Measurements from ENCODE around the gene CCDC177.

Gene CCDC177

DNA sequence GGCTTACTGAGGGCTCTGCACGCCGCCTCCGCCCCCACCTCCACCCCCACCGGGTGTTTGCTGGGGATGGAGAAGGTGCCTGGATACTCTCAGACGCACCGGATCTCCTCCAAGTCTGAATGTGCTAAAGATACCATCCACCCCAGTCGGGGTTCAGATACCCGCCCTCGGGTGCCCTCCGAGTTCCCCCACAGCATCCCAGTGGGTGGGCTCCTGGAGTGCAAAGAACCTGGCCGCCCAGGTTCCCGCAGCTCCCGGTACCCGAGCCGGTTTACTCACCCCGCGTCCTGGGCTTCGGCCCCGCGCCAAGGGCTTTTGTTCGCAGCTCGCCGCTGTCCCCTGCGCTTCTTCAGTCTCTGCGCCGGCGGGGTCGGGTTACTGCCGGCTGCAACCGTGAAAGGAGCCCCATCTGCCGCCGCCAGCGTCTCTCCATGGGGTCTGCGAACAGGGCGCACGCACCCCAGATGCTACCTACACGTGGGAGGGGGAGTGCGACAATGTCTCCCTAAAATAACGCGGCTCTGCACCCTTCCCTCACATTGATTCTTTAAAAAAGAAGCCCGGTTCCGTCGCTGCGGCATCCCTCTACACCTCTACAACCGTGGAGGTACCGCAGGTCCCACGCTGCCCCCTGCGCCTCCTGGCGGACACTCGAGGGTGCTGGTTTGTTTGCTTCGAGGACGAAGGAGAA, at the start of gene CCDC177:
CCDC177 (minus strand) TSS at position 609 of the 691 bp plus-strand sequence. CDS start 1,249 bp downstream, outside the sequence.
- DNase-seq (ENCODE audit: low read depth in 1 of 2, low spot score in 1 of 2), result peak; percentile 62 to 64

- DNase-seq (ENCODE audit: low read depth in 1 of 2, low spot score in 1 of 2), result no peak
Observed at GRCh38 chr14:69624136-69624535, 49.5 kb upstream of the CCDC177 start.

DNA sequence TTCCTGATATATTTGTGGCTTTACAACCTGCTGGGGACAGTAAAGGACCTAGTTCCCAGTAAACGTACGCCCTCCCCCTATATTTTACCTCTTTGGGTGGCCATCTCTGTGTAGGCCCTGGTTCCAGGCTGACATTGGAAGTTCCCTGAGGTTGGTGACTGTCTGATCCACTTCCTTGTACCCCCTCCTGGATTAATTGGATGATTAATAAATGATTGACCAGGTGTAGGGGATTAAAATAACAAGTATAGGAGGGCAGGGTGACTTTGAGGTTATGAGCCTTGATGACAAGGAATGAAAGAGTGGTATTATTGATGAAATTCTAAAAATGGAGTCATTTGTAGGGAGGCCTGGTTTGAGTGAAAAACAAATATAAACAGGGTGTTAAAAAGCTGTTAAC, 46.3 kb upstream of the CCDC177 start:
- no peak for DNase-seq (ENCODE audit: low read depth in 1 of 2, low spot score in 1 of 2)

- no peak for DNase-seq (ENCODE audit: low read depth in 1 of 2, low spot score in 1 of 2)
Observed at GRCh38 chr14:69620211-69620611, 45.5 kb upstream of the CCDC177 start.

- DNase-seq (ENCODE audit: low read depth in 1 of 2, low spot score in 1 of 2), result no peak
Observed at GRCh38 chr14:69619012-69619411, 44.3 kb upstream of the CCDC177 start.

- DNase-seq (ENCODE audit: low read depth in 1 of 2, low spot score in 1 of 2), result no peak
Observed at GRCh38 chr14:69617796-69618195, 43.1 kb upstream of the CCDC177 start.

DNA sequence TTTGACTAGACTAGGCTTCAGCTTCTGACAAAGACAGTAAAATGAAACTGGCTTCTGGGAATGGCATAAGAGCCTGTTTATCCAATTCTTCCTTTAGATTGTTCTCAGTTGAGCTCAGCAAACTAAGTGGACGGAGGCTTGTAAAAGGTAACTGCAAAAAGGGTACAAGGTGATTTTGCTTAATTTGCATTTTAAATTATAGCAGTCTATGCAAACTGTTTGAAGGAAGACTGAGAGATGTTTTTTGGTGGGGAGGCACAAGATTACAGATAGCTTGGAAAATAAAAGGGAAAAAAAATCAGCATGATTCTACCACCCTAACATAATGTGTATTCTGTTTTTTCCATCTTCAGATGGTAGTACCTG, 41.7 kb upstream of the CCDC177 start:
- DNase-seq (ENCODE audit: low read depth in 1 of 2, low spot score in 1 of 2), result no peak

GRCh38 chr14:69615496-69616407, 41.1 kb upstream of the CCDC177 start:
- DNase-seq (ENCODE audit: low read depth in 1 of 2, low spot score in 1 of 2), result peak in 1 of 2 donors; percentile 39

DNA sequence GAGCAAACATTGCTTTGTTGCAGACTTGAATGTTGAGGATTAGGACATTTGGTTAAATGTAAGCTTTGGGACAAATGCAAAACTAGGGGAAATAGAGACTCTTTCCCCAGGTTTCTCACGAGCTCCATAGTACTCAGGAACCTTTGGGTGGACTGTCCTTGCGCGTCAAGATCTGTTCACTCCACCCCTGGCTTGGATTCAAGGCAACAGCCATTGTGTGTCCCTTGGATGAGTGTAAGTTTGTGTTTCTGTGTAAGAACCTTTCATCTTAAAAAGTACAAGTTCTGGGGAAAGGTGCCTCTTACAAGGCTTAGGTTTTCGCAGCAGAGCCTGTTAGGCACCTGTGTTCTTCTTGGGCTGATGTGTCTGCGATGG, 40.4 kb upstream of the CCDC177 start:
- no peak for DNase-seq (ENCODE audit: low read depth in 1 of 2, low spot score in 1 of 2)

- no peak for DNase-seq (ENCODE audit: low read depth in 1 of 2, low spot score in 1 of 2)
Observed at GRCh38 chr14:69614592-69614991, 39.9 kb upstream of the CCDC177 start.

DNA sequence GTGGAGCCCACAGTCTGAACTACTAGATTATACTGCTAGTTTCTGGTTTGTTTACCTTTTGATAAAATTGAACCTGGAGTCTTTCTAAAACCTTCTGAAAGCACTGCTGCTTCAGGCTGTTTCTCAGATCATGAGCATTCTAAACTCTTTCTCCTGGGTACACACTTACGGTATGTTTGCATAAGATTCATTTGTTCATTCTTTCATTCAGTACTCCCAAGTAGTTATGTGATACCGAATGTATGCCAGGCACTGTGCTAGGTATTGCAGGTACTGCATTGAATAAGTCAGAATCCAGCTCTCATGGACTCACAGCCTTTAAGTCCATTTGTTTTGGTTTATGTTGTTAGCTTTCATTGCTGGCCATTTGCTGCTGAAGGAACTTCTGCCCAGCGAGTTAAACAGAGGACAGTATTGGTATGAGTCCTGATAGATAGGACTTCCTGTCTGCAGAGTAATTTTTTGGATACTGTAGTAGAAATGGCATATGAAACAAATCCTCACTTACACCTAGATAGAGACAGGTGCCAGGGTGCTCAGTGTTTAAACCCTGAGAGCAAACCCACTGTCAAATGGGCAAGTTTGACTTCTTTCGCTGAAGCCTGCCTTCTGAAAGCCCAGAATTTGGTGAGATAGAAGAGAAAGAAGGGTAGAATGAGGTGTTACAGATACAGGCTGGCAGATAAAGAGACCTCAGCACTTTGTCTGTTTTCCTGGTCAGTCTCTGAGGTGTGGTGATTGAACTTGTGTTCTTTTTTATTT, 38.8 kb upstream of the CCDC177 start:
- DNase-seq (ENCODE audit: low read depth in 1 of 2, low spot score in 1 of 2), result no peak

- DNase-seq (ENCODE audit: low read depth in 1 of 2, low spot score in 1 of 2), result no peak
Observed at GRCh38 chr14:69612783-69613130, 38.1 kb upstream of the CCDC177 start.

DNA sequence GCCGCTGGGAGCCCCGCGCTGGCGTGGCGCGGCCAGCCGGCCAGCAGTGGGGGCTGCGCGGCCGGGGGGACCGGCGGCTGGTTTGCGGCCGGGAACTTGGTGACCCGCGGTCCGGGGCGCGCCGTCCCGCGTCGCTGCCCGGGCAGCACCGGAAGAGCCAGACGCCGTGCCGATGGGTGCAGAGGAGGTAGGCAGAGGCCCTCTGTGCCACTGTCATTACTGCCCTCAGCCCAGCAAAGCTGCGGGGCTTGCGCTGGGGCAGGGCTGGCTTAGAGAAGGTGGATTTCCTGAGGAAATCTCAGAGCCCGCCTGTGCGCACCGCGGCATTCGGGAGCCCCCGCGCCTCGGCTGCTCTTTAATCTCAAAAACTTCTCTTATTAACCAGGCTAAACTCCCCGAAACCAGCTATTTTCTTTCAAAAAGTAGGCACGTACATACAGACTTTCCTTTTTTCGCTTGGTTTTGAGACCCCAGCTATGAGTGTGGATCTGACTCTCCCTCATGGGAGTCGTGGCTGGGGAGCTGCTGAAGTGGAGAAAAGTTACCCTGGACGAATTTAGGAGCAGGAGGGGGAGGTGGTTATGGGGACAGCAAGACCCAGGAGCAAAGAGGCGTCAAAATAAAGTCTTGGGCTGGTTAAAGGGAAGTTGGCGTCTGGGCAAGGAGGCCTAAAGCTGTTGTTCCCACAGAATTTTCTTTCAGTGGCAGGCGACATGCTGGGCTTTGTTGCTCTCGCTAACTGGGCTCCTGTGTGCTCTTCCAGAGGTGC, 37.5 kb upstream of the CCDC177 start:
- DNase-seq (ENCODE audit: low read depth in 1 of 2, low spot score in 1 of 2), result no peak

- DNase-seq (ENCODE audit: low read depth in 1 of 2, low spot score in 1 of 2), result peak; percentile 79 to 84
Observed at GRCh38 chr14:69611172-69612013, 36.7 kb upstream of the CCDC177 start, which contains the start of gene SUSD6. TSS of gene SUSD6 (plus strand) at chr14:69611596. CDS start at chr14:69658593, 46,997 bp downstream.

DNA sequence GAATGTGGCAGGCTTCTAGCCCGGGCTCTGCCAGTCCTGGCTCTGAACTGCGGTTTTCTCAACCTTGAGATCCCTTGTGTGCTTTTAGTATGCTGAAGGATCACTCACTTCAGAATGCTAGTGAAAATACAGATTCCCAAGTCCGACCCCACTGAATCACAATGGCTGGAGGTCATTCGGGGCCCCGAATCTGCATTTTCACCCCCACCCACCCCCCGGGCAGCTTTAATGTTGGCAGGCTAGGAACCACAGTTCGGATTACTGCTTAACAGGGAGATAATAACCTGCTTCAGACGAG, 36.2 kb upstream of the CCDC177 start:
- no peak for DNase-seq (ENCODE audit: low read depth in 1 of 2, low spot score in 1 of 2)

DNA sequence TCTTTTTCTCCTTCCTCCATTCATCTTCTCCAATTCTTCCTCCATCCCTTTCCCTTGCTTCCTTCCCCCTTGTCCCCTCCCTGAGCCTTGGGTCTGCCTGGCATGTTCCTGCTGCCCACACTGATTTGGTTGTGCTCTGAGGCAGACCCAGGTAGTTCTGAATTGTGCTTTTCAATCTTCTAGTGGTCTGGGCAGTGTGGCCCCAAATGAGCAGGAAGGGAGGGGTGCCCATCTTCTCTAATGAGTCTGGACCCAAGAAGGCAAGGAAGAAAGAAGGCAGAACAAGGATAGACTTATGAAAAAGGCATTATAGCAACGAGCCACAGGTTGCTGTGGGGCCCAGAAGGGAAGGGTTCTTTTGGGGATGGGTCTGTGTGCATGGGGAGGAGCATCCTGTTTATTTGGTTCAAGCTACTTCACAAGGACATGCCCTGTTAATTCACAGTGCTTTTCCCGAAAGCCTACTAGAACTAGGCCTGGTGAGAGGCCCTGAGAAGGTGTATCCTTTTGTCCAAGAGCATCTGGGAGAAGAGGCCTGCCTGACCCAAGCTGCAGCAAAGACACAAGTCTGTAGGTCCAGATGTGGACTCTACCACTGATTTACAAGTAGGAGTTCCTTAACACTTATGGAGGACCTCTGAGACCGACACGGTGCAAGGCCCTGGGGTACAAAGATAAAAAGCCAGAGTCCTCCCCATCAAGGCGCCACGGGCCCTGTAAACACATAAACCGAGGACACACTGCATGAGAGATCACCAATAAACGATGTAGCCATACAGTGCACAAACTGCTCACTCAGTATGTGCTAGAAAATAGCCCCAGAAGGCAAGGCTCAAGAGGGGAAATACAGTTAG, 35.6 kb upstream of the CCDC177 start:
- DNase-seq (ENCODE audit: low read depth in 1 of 2, low spot score in 1 of 2), result no peak

GRCh38 chr14:69606258-69607184, 31.9 kb upstream of the CCDC177 start:
- DNase-seq (ENCODE audit: low read depth in 1 of 2, low spot score in 1 of 2), result no peak

- no peak for DNase-seq (ENCODE audit: low read depth in 1 of 2, low spot score in 1 of 2)
Observed at GRCh38 chr14:69605738-69606137, 31.1 kb upstream of the CCDC177 start.

Measured in activated CD4-positive, alpha-beta T cell treated with anti-CD3 and anti-CD28 coated beads, Interleukin-2, amount 50 U/mL, for 24 hours (primary cell).